Measurements from ENCODE around the gene TPRG1L.

DNA sequence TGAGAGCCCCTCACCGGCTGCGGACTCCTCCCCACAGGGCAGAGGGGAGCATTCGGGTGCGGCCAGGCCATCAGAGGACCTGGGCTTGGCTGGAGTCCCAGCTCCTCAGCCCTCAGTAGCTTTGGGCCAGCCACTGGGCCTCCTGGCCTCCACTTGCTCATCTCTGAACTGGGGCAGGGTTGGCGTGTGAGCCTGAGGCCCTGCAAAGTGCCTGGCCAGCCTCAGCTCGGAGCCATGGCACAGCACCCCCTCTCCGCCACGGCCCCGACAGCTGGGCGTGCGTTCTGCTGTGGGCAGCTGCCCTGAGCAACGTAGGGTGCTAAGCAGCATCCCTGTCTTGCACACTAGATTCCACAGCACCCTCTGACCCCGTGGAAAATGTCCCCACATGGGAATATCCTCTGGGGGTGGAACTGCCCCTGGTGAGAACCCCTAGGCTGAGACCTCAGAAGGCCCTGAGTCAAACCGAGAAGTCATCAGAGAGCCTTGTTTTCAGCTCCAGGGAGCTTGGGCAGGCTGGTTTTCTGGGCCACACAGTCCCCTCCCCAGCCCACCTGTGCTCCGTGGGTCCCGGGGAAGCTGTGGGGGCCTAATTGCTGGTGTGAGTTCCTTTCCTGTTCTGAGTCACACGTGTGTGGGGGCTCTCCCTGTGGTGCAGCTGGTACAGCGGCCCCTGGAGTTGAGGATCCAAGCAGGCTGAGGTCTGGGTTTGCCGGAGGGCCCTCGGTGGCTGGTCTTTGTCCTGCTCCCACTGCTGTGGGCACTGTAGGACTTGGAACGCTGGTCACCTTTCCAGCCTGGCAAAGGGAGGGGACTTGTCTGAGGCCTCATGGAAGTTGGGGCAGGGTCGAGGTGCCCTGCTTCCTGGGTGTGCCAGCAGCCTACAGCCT lies 52.0 kb downstream of the TPRG1L start:
- no peak for TF ChIP-seq EZH2 (IDR thresholded peaks at IDR 0.05)
- TF ChIP-seq, protein P1, sequence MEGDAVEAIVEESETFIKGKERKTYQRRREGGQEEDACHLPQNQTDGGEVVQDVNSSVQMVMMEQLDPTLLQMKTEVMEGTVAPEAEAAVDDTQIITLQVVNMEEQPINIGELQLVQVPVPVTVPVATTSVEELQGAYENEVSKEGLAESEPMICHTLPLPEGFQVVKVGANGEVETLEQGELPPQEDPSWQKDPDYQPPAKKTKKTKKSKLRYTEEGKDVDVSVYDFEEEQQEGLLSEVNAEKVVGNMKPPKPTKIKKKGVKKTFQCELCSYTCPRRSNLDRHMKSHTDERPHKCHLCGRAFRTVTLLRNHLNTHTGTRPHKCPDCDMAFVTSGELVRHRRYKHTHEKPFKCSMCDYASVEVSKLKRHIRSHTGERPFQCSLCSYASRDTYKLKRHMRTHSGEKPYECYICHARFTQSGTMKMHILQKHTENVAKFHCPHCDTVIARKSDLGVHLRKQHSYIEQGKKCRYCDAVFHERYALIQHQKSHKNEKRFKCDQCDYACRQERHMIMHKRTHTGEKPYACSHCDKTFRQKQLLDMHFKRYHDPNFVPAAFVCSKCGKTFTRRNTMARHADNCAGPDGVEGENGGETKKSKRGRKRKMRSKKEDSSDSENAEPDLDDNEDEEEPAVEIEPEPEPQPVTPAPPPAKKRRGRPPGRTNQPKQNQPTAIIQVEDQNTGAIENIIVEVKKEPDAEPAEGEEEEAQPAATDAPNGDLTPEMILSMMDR (IDR thresholded peaks at IDR 0.05), result no peak

All from neural progenitor cell (in vitro differentiated cells).